Right renal cortex interstitium (tissue), 3 donors: Measurements from ENCODE around the gene SCAMP2. TPM values are rescaled to one million over a fixed set of nuclear protein-coding genes. Genes with fewer than 3 reads are reported as not detected.

ENCODE experiments used
- DNase-seq, 3 donors: peaks; one replicate each; pipeline ENCODE4 v3.0.0-alpha.2; 2013; ENCODE audit warnings: low read depth in 3 of 3, low spot score in 2 of 3
- polyA plus RNA-seq, 3 donors: library from polyadenylated mRNA; unstranded; fragments of 120-200 nt; gene quantifications; one replicate each; pipeline ENCODE4 v1.2.1, GENCODE V29; 2013; ENCODE audit not compliant: insufficient read length in 3 of 3

The SCAMP2 gene
- polyA plus RNA-seq, 3 donors = 63.1 to 75.9 (median 69.4) TPM

GRCh38 chr15:74840851-74841775 lies 32.1 kb downstream of the SCAMP2 start:
- no peak for DNase-seq

DNA sequence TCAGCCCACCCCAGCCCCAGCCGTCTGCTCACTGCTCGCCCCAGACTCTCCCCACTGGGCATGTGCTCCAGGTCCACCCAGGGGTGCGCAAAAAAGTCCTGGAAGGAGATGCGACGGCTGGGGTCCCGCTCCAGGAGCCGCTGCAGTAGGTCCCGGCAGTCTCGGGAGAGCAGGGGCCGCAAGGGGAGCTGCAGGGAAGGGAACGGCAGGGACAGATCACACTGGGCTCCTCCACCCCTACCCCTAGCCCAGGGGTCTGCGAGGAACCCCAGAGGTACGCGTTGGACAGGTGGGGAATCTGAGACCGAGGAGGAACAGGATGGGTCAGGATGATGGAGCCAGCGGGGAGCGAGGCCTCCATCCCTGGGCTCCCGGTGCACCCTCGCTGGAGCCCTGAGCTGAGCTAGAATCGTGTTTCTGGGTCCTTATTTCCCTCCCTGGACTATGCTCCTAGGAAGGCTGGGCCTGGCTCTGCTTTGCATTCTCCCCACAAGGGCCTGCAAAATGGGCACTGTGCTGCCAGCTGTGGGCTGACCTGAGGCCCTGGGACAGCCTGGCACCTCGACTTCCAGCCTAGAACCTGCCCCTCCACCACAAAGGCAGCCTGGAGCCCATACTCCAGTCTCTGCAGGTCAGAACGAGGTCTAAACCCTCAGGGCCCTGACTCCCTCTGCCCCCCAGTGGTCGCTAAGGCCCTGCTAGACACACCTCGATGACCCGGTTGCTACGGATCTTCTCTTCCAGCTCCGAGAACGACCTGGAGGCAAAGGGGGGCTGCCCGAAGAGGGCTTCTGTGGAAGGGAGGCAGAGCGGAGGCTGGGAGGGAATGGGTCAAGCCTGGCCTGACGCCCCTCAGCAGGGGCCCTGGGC lies 33.4 kb downstream of the SCAMP2 start:
- no peak for DNase-seq

GRCh38 chr15:74838746-74839525 lies 34.2 kb downstream of the SCAMP2 start:
- no peak for DNase-seq

DNA sequence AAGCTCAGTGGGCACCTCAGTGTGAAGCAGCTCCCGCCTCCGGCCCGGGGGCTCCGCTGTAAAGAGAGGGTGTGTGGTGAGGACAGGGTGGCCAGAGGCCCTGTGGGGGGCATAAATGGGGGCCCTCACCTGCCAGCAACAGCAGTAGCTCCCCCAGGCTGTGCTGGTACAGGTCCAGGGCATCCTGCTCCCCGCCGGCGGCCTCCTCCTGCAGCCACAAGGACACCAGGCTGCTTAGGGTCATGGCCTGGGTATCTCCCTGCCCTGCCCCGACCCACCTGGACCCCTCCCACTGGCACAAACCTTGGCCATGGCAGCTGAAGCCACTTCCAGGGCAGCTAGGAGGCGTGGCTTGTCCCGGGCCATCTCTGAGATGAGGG lies 35.0 kb downstream of the SCAMP2 start:
- DNase-seq = no peak

GRCh38 chr15:74837482-74838136 lies 35.6 kb downstream of the SCAMP2 start:
- no peak for DNase-seq

- no peak for DNase-seq
Observed at GRCh38 chr15:74836846-74837245, 36.3 kb downstream of the SCAMP2 start.

- DNase-seq = no peak
Observed at GRCh38 chr15:74835312-74835823, 37.8 kb downstream of the SCAMP2 start.

- DNase-seq = no peak
Observed at GRCh38 chr15:74833376-74834107, 39.6 kb downstream of the SCAMP2 start.

DNA sequence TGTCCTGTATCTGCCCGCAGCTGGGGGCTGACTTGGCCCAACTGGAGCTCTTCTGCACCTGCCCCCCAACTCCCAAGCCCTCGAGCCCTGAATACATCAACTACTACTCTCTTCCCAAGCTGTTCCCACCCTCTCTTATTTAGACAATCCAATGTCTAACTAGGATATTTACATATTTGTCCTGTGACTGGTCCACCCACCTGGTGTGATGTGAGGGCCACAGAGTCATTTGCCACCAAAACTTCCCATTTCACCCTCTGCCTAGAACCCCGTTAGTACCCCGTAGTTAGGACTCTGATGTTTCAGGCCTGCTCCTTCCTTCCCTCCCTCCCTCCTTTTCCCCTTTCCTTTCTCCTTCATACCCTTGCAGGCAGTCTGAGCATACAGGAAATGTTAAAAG lies 40.3 kb downstream of the SCAMP2 start:
- no peak for DNase-seq

DNA sequence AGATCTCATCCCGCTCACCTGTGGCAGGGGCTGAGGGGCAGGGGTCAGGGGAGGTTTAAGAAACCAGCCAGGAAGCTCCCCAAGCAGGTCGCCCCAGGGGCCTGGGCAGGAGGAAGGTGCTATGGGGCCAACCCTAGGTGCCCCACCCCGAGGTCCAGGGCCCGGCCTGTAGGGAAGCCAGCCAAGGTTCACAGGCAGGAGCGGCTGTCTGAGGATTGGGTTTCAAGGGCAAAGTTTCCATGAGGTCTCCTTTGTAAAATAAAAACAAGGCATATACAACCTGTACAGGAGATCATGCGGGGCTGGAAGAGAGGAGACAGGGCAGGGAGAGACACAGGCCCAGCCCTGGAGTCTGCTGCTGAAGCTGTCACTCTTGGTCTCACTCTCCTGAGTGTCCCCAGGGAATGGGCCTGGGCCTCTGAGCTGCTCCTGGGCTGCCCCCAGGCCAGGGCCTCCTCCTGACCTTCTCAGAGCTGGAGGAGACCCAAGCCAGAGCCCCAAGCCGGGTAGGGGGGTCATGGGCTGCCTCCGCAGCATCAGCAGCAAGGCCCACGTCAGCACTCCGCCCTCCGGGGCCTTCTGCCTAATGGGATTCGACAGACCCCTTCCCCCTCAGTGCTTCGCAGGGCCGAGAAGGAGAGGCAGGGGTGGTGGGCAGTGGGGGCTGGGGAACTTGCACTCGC lies 41.2 kb downstream of the SCAMP2 start:
- DNase-seq = no peak

- no peak for DNase-seq
Observed at GRCh38 chr15:74830868-74831267, 42.3 kb downstream of the SCAMP2 start.

DNA sequence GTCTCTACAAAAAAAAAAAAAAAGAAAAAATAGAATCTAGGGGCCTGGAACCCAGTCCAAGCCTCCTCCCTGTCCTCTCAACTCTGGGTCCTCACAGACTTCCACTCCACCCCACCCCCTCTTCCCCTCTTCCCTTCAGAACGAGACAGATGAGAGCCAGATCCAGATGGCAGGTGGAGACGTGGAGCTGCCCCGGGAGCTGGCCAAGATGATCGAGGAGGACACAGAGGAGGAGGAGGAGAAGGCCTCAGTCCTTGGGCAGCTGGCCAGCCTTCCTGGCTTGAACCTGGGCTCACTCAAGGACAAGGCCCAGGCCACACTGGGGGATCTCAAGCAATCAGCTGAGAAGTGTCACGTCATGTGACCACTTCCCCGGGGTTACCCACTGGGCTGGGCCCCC lies 43.2 kb downstream of the SCAMP2 start:
- no peak for DNase-seq

DNA sequence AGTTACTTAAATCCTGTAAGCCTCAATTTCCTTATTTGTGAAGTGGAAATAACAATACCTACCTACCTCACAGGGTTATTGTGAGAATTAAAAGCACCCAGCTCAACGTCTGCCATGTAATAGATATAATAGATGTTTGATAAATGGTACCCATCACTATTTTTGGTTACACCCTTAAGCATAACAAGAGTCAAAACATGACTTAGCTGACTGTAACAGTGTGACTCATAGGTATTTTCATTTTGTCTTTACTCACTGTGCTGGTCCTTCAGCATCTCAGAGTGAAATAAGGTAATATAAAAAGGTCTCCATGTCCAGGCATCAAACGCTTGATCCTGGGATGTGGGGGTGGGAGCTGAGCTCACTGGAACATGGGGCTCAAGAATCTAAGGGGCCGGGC lies 43.7 kb downstream of the SCAMP2 start:
- no peak for DNase-seq

- DNase-seq = no peak
Observed at GRCh38 chr15:74828835-74829234, 44.3 kb downstream of the SCAMP2 start.

DNA sequence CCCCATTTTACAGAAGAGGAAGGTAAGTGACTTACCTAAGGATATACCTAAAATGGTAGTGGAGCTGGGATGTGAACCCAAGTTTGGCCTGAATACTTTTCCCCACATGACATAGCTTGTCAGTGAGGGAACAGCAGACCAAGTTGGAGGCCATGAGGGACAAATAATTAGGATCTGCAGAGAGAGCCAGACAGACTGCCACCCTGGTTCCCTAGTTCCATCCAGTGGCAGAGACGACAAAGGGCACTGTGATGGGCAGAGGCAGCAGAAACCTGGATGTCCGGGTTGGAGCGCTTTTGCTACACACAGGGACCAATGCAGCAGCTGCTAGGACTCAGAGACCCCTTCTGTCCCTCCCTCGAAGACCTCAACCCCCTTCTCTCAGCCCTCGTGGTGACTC lies 45.6 kb downstream of the SCAMP2 start:
- DNase-seq = no peak

- no peak for DNase-seq
Observed at GRCh38 chr15:74826921-74827320, 46.2 kb downstream of the SCAMP2 start.

GRCh38 chr15:74826364-74826819 lies 46.8 kb downstream of the SCAMP2 start, which contains the start of gene CPLX3:
CPLX3 (plus strand) TSS chr15:74826627; CDS start chr15:74826704, 77 bp downstream.
- DNase-seq = no peak

DNA sequence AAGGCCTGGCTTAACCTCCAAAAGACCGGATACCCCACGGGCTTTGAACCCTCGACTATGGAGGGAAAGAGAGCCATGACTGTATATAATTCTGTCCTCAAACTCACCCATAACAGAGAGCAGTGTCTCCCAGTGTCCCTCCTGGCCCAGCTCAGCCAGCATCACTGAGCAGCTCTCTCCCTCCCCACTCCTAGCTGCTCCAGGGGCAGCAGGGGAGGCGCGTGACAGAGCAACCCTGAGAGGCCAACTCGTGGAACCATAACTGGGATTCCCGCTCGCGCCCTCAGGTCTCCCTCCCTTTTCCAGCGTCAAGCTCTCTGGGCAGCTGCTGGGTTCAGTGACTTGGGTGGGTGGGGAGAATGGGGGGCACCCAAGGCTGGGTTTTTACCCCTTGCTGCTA lies 47.3 kb downstream of the SCAMP2 start:
- no peak for DNase-seq

GRCh38 chr15:74824976-74825375 lies 48.2 kb downstream of the SCAMP2 start:
- no peak for DNase-seq
